IMR-90 (cell line): ENCODE measurements around the gene GFOD2. TPM values are rescaled to one million over a fixed set of nuclear protein-coding genes. Genes with fewer than 3 reads are reported as not detected.

Experiments
- ATAC-seq: fragments of 200-7000 bp; cut with Tn5 transposase; 2 replicates; pipeline ENCODE4 v1.9.1; 2020; ENCODE audit warnings: low read depth, mild to moderate bottlenecking, moderate library complexity
- BruUV-seq: library from RNA; stranded (reverse); fragments of 400-500 nt; replicated peaks from 2 replicates; lab custom pipeline; 2021; lab: Mats Ljungman, UMichigan
- CTCF ChIA-PET: fragments of 300-600 bp; formaldehyde crosslinking; extraction: SDS; loops from one replicate; lab custom pipeline; 2021; ENCODE audit warnings: antibody characterized with exemption; lab: Yijun Ruan, JAX
- POLR2A ChIA-PET: fragments of 300-600 bp; sonication (Branson Sonifier 250); formaldehyde crosslinking; loops from one replicate; lab custom pipeline; 2022; ENCODE audit warnings: antibody characterized with exemption; ENCODE audit not compliant: unreplicated experiment; lab: Charles Lee
- DNase-seq: peaks from one replicate; pipeline ENCODE4 v3.0.0; 2013
- H2AFZ ChIP-seq: replicated peaks from 2 replicates; pipeline ENCODE3; 2013; ENCODE audit warnings: low read length, mild to moderate bottlenecking; ENCODE audit not compliant: poor library complexity
- H2AK5ac ChIP-seq: 2 replicates; pipeline ENCODE4 v1.6.1; 2013; ENCODE audit warnings: low read depth, low read length, inconsistent platforms
- H2AK9ac ChIP-seq: replicated peaks from 2 replicates; pipeline ENCODE3; 2013; ENCODE audit warnings: mild to moderate bottlenecking, low read depth, low read length, moderate library complexity; ENCODE audit not compliant: poor library complexity
- H2BK120ac ChIP-seq: 2 replicates; pipeline ENCODE4 v1.6.1; 2013; ENCODE audit warnings: low read depth, low read length, inconsistent platforms
- H2BK15ac ChIP-seq: 3 replicates; pipeline ENCODE4 v1.6.1; 2013; ENCODE audit warnings: low read depth, low read length, inconsistent platforms
- H2BK20ac ChIP-seq: 2 replicates; pipeline ENCODE4 v1.6.1; 2013; ENCODE audit warnings: low read depth, mild to moderate bottlenecking, inconsistent platforms, low read length, moderate library complexity
- H2BK5ac ChIP-seq: 2 replicates; pipeline ENCODE4 v1.6.1; 2013; ENCODE audit warnings: mild to moderate bottlenecking, low read depth, low read length, inconsistent platforms; ENCODE audit not compliant: poor library complexity, severe bottlenecking
- H3K14ac ChIP-seq: replicated peaks from 2 replicates; pipeline ENCODE4 v1.6.1; 2013; ENCODE audit warnings: low read depth, low read length, inconsistent platforms
- H3K18ac ChIP-seq: 2 replicates; pipeline ENCODE4 v1.6.1; 2013; ENCODE audit warnings: low read depth, low read length, control low read depth
- H3K23ac ChIP-seq: 2 replicates; pipeline ENCODE4 v1.6.1; 2013; ENCODE audit warnings: low read depth, low read length, inconsistent platforms
- H3K27ac ChIP-seq: 2 replicates; pipeline ENCODE4 v1.5.1; 2013; ENCODE audit warnings: mild to moderate bottlenecking, control low read depth, low read length; ENCODE audit not compliant: insufficient read depth
- H3K27me3 ChIP-seq: 2 replicates; pipeline ENCODE4 v1.6.1; 2013; ENCODE audit warnings: low read length; ENCODE audit not compliant: control insufficient read depth, insufficient read depth
- H3K36me3 ChIP-seq: 2 replicates; pipeline ENCODE4 v1.6.1; 2013; ENCODE audit warnings: low read length, mixed read lengths; ENCODE audit not compliant: control insufficient read depth, insufficient read depth
- H3K4ac ChIP-seq: 2 replicates; pipeline ENCODE4 v1.6.1; 2013; ENCODE audit warnings: low read depth, low read length, inconsistent platforms
- H3K4me1 ChIP-seq: 2 replicates; pipeline ENCODE4 v1.6.1; 2013; ENCODE audit warnings: low read length, mixed read lengths; ENCODE audit not compliant: control insufficient read depth, insufficient read depth
- H3K4me2 ChIP-seq: 2 replicates; pipeline ENCODE4 v1.6.1; 2013; ENCODE audit warnings: low read depth, mild to moderate bottlenecking, control low read depth, low read length, moderate library complexity
- H3K4me3 ChIP-seq: 2 replicates; pipeline ENCODE4 v1.5.1; 2013; ENCODE audit warnings: low read depth, mild to moderate bottlenecking, control low read depth, low read length, moderate library complexity; ENCODE audit not compliant: insufficient read depth
- H3K56ac ChIP-seq: 2 replicates; pipeline ENCODE4 v1.6.1; 2013; ENCODE audit warnings: low read length, inconsistent platforms; ENCODE audit not compliant: insufficient read depth; ENCODE audit errors: extremely low read depth
- H3K79me1 ChIP-seq, 2 experiments: 2 replicates each; pipeline ENCODE4 v1.6.1; 2013; ENCODE audit warnings: low read length in 2 of 2, inconsistent platforms in 1 of 2, low read depth in 1 of 2
- H3K9ac ChIP-seq: 2 replicates; pipeline ENCODE4 v1.6.1; 2013; ENCODE audit warnings: low read depth, low read length, control low read depth
- H3K9me1 ChIP-seq: 2 replicates; pipeline ENCODE4 v1.6.1; 2013; ENCODE audit warnings: low read length, inconsistent platforms; ENCODE audit not compliant: insufficient read depth
- H3K9me3 ChIP-seq: 2 replicates; pipeline ENCODE4 v1.6.1; 2013; ENCODE audit warnings: low read length; ENCODE audit not compliant: control insufficient read depth, insufficient read depth
- H4K20me1 ChIP-seq: 2 replicates; pipeline ENCODE4 v1.6.1; 2013; ENCODE audit warnings: low read length, inconsistent platforms; ENCODE audit not compliant: insufficient read depth
- H4K5ac ChIP-seq: 2 replicates; pipeline ENCODE4 v1.6.1; 2013; ENCODE audit warnings: mild to moderate bottlenecking, low read depth, low read length, control low read depth
- H4K8ac ChIP-seq, 2 experiments: 2 replicates each; pipeline ENCODE4 v1.6.1; 2013; ENCODE audit warnings: low read depth in 2 of 2, low read length in 2 of 2, control low read depth in 1 of 2, inconsistent platforms in 1 of 2
- H4K91ac ChIP-seq: 2 replicates; pipeline ENCODE4 v1.6.1; 2013; ENCODE audit warnings: low read depth, low read length, inconsistent platforms; ENCODE audit not compliant: insufficient read depth
- BHLHE40 ChIP-seq: fragments of 150-350 bp; IDR thresholded peaks from 2 replicates; pipeline ENCODE4 v1.6.1; 2016; ENCODE audit warnings: mild to moderate bottlenecking, low read depth, low read length
- CHD1 ChIP-seq: IDR thresholded peaks from 2 replicates; pipeline ENCODE4 v1.6.1; 2012; ENCODE audit warnings: low read depth, low read length, improper control_type of control experiment
- ELK1 ChIP-seq: fragments of 150-350 bp; IDR thresholded peaks from 2 replicates; pipeline ENCODE4 v1.6.1; 2016; ENCODE audit warnings: low read depth, mild to moderate bottlenecking, low read length, moderate library complexity, borderline replicate concordance
- FOS ChIP-seq: fragments of 150-350 bp; IDR thresholded peaks from 2 replicates; pipeline ENCODE4 v1.6.1; 2016; ENCODE audit warnings: low read depth, low read length
- MAFK ChIP-seq: IDR thresholded peaks from 2 replicates; pipeline ENCODE4 v1.6.1; 2012; ENCODE audit warnings: low read depth, low read length, improper control_type of control experiment
- RAD21 ChIP-seq: IDR thresholded peaks from 2 replicates; pipeline ENCODE4 v1.6.1; 2012; ENCODE audit warnings: low read length, improper control_type of control experiment
- SMC3 ChIP-seq: fragments of 150-350 bp; IDR thresholded peaks from 2 replicates; pipeline ENCODE4 v1.6.1; 2016; ENCODE audit warnings: low read depth, mild to moderate bottlenecking, antibody characterized with exemption, low read length, moderate library complexity
- WGBS, 2 experiments: methylation state at CpG; one replicate each; pipeline versions ENCODE4 v1.1.5 to v1.1.7; 2013; ENCODE audit warnings: missing lambda C conversion rate in 2 of 2; ENCODE audit not compliant: insufficient read length in 1 of 2; ENCODE audit errors: extremely low coverage in 2 of 2; 5-methylcytosine and 5-hydroxymethylcytosine counted together
- dilution Hi-C: fragments of 300-500 bp; cut with HindIII; formaldehyde crosslinking; loops from one replicate; pipeline ENCODE4 v1.14.3; 2018; ENCODE audit warnings: low sequenced_read_pairs; ENCODE audit not compliant: unreplicated experiment
- in situ Hi-C: fragments of 300-500 bp; cut with MboI; formaldehyde crosslinking; loops from 3 replicates; pipeline ENCODE4 v1.14.3; 2019; ENCODE audit warnings: low sequenced_read_pairs, inconsistent platforms, mixed read lengths
- intact Hi-C: fragments of 100-400 bp; cut with micrococcal nuclease; formaldehyde crosslinking; loops from 2 replicates; pipeline ENCODE4 v1.10.0; 2022
- polyA plus RNA-seq, 3 experiments: library from polyadenylated mRNA; depleted of rRNA; stranded (reverse); fragments of >200 nt; gene quantifications; 2 replicates each; pipeline ENCODE4 v1.2.3, GENCODE V29; 2012; ENCODE audit warnings: low replicate concordance in 1 of 3
- total RNA-seq: library from RNA; depleted of rRNA; stranded (reverse); fragments of >200 nt; gene quantifications from 2 replicates; pipeline ENCODE4 v1.2.3, GENCODE V29; 2012
- TF ChIP-seq, protein P1 (sequence below): fragments of 150-350 bp; IDR thresholded peaks from 2 replicates; pipeline ENCODE4 v1.6.1; 2017; ENCODE audit warnings: mild to moderate bottlenecking, antibody characterized with exemption, low read length, low read depth
- TF ChIP-seq, protein P2 (sequence below): conservative IDR thresholded peaks from 2 replicates; pipeline ENCODE4 v1.5.1; 2012; ENCODE audit warnings: mild to moderate bottlenecking, low read depth, low read length, improper control_type of control experiment

The GFOD2 gene
- total and polyA plus RNA-seq, 2 of the 4 experiments (the other 2 are of a cell fraction), result 12.3 to 18.1 TPM

DNA sequence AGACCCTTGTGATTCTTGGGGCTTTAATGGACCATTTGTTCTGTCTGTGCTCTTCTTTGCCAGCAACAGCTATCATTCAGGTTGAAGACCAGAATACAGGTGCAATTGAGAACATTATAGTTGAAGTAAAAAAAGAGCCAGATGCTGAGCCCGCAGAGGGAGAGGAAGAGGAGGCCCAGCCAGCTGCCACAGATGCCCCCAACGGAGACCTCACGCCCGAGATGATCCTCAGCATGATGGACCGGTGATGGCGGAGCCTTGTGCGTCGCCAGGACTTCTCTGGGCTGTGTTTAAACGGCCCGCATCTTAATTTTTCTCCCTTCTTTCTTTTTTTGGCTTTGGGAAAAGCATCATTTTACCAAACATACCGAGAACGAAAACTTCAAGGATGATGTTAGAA lies 81.5 kb downstream of the GFOD2 start:
- H2BK5ac ChIP-seq, result no peak overlapping the region
- no TSS peak for BruUV-seq

More for the DNA sequence above, 81.5 kb downstream of the GFOD2 start:
- H2BK120ac ChIP-seq, result no peak overlapping the region
- no peaks in the 10 kb centered on the region for H3K27me3 ChIP-seq
- no peak overlapping the region for H3K4me2 ChIP-seq
- H2BK15ac ChIP-seq, result no peak overlapping the region
- no peak overlapping the region for H3K4ac ChIP-seq
- H3K36me3 ChIP-seq, result peaks cover 27% of the 10 kb centered on the region
- peaks cover 5 to 12% of the 10 kb centered on the region in 2 experiments; a peak in 3 of 4 replicates for H3K79me1 ChIP-seq
- peaks cover 7% of the 10 kb centered on the region; the same call in 1 of the 2 replicates for H3K4me1 ChIP-seq
- no peak overlapping the region for H2BK20ac ChIP-seq
- no peak overlapping the region for H3K56ac ChIP-seq
- TF ChIP-seq FOS, result no peak
- TF ChIP-seq ELK1, result no peak
- TF ChIP-seq BHLHE40, result no peak
- TF ChIP-seq SMC3, result no peak
- TF ChIP-seq, protein P1, sequence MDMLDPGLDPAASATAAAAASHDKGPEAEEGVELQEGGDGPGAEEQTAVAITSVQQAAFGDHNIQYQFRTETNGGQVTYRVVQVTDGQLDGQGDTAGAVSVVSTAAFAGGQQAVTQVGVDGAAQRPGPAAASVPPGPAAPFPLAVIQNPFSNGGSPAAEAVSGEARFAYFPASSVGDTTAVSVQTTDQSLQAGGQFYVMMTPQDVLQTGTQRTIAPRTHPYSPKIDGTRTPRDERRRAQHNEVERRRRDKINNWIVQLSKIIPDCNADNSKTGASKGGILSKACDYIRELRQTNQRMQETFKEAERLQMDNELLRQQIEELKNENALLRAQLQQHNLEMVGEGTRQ, result no peak
- TF ChIP-seq CHD1, result no peak
- TF ChIP-seq RAD21, result no peak
- TF ChIP-seq, protein P2, sequence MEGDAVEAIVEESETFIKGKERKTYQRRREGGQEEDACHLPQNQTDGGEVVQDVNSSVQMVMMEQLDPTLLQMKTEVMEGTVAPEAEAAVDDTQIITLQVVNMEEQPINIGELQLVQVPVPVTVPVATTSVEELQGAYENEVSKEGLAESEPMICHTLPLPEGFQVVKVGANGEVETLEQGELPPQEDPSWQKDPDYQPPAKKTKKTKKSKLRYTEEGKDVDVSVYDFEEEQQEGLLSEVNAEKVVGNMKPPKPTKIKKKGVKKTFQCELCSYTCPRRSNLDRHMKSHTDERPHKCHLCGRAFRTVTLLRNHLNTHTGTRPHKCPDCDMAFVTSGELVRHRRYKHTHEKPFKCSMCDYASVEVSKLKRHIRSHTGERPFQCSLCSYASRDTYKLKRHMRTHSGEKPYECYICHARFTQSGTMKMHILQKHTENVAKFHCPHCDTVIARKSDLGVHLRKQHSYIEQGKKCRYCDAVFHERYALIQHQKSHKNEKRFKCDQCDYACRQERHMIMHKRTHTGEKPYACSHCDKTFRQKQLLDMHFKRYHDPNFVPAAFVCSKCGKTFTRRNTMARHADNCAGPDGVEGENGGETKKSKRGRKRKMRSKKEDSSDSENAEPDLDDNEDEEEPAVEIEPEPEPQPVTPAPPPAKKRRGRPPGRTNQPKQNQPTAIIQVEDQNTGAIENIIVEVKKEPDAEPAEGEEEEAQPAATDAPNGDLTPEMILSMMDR, result no peak
- TF ChIP-seq MAFK, result no peak
- DNase-seq (no peak), ATAC-seq (no peak)
- intact Hi-C loops, result no loop called here
- ChIA-PET CTCF (no interaction called here), POLR2A (no interaction called here)
- no peaks in the 10 kb centered on the region for H3K9me3 ChIP-seq
- dilution Hi-C loops, result no loop called here
- H3K18ac ChIP-seq, result no peak overlapping the region
- H3K4me3 ChIP-seq, result no peak overlapping the region
- in situ Hi-C loops, result no loop called here
- H4K5ac ChIP-seq, result no peak overlapping the region
- H4K91ac ChIP-seq, result no peak overlapping the region
- no peak overlapping the region for H3K14ac ChIP-seq
- no peak overlapping the region for H4K8ac ChIP-seq
- no peak overlapping the region for H2AK9ac ChIP-seq
- H3K23ac ChIP-seq, result no peak overlapping the region
- no peak overlapping the region for H2AK5ac ChIP-seq
- no peak overlapping the region for H3K9ac ChIP-seq
- no peak overlapping the region for H3K27ac ChIP-seq
- no peak overlapping the region for H2AFZ ChIP-seq
- H3K9me1 ChIP-seq, result no peaks in the 10 kb centered on the region
- WGBS, 2 experiments, result 100% methylated on average over 1 of the region's 12 CpGs; no CpG with 5 or more reads in 1 of the 2 experiments
- H4K20me1 ChIP-seq, result peaks cover 5% of the 10 kb centered on the region
